Liver (tissue), 3 donors: ENCODE results near the gene EIF1AD.
"Not testable (repeated sequence)": the region's sequence is repeated elsewhere in the genome, so short reads cannot be mapped to it uniquely, and the experiment has no call there.

Source experiments
- EGR1 ChIP-seq, 2 donors: IDR thresholded peaks; 2 replicates each; pipeline ENCODE4 v1.6.1; 2016 to 2018; ENCODE audit warnings: antibody characterized with exemption in 2 of 2, low read depth in 2 of 2
- GABPA ChIP-seq, 2 donors: IDR thresholded peaks in 1 of 2; conservative IDR thresholded peaks in 1 of 2; 2 replicates each; pipeline ENCODE4 v1.6.1; 2016; ENCODE audit warnings: antibody characterized with exemption in 2 of 2, mild to moderate bottlenecking in 1 of 2, moderate library complexity in 1 of 2
- HNF4G ChIP-seq: IDR thresholded peaks from 2 replicates; pipeline ENCODE4 v1.6.1; 2016; ENCODE audit warnings: antibody characterized with exemption
- RXRA ChIP-seq, 2 donors: IDR thresholded peaks; 2 replicates each; pipeline ENCODE4 v1.6.1; 2017 to 2018; ENCODE audit warnings: antibody characterized with exemption in 2 of 2, mild to moderate bottlenecking in 1 of 2
- SP1 ChIP-seq: IDR thresholded peaks from 2 replicates; pipeline ENCODE4 v1.6.1; 2018; ENCODE audit warnings: antibody characterized with exemption, mild to moderate bottlenecking
- TAF1 ChIP-seq: conservative IDR thresholded peaks from 2 replicates; pipeline ENCODE4 v1.6.1; 2016; ENCODE audit warnings: antibody characterized with exemption, mild to moderate bottlenecking
- TF ChIP-seq, protein P1 (sequence below): fragments of 150-350 bp; IDR thresholded peaks from 2 replicates; pipeline ENCODE4 v1.5.1; 2017; ENCODE audit warnings: improper control_type of control experiment, low read depth, low read length; ENCODE audit not compliant: missing input control
- TF ChIP-seq, protein P2 (sequence below): IDR thresholded peaks from 2 replicates; pipeline ENCODE4 v1.6.1; 2016; ENCODE audit warnings: antibody characterized with exemption
- TF ChIP-seq, protein P3 (sequence below): IDR thresholded peaks from 2 replicates; pipeline ENCODE4 v1.6.1; 2016; ENCODE audit warnings: antibody characterized with exemption
- donor health status: healthy.
- donor health status: healthy.

DNA sequence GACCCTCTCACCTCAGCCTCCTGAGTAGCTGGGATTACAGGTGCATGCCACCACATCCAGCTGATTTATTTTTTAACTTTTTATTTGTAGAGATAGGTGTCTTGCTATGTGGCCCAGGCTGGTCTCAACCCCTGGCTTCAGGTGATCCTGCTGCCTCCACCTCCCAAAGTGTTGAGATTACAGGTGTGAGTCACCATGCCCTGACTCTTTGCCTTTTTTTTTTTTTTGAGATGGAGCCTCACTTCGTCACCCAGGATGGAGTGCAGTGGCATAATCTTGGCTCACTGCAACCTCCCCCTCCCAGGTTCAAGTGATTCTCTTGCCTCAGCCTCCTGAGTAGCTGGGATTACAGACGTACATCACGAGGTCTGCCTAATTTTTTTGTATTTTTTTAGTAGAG lies 50.3 kb downstream of the EIF1AD start:
- TF ChIP-seq, protein P1, sequence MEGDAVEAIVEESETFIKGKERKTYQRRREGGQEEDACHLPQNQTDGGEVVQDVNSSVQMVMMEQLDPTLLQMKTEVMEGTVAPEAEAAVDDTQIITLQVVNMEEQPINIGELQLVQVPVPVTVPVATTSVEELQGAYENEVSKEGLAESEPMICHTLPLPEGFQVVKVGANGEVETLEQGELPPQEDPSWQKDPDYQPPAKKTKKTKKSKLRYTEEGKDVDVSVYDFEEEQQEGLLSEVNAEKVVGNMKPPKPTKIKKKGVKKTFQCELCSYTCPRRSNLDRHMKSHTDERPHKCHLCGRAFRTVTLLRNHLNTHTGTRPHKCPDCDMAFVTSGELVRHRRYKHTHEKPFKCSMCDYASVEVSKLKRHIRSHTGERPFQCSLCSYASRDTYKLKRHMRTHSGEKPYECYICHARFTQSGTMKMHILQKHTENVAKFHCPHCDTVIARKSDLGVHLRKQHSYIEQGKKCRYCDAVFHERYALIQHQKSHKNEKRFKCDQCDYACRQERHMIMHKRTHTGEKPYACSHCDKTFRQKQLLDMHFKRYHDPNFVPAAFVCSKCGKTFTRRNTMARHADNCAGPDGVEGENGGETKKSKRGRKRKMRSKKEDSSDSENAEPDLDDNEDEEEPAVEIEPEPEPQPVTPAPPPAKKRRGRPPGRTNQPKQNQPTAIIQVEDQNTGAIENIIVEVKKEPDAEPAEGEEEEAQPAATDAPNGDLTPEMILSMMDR = not testable (repeated sequence)
- not testable (repeated sequence) for TF ChIP-seq EGR1 (IDR thresholded peaks at IDR 0.05; ENCODE audit: low read depth in 2 of 2); GABPA (IDR thresholded peaks at IDR 0.05 in 1 of 2, conservative IDR thresholded peaks at IDR 0.05 in 1 of 2); SP1; HNF4G; RXRA (IDR thresholded peaks at IDR 0.05); TAF1
- TF ChIP-seq, protein P2, sequence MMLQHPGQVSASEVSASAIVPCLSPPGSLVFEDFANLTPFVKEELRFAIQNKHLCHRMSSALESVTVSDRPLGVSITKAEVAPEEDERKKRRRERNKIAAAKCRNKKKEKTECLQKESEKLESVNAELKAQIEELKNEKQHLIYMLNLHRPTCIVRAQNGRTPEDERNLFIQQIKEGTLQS = not testable (repeated sequence)
- TF ChIP-seq, protein P3, sequence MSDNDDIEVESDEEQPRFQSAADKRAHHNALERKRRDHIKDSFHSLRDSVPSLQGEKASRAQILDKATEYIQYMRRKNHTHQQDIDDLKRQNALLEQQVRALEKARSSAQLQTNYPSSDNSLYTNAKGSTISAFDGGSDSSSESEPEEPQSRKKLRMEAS = not testable (repeated sequence)
